ENCODE results near the gene LNP1. TPM values are rescaled to one million over a fixed set of nuclear protein-coding genes. Genes with fewer than 3 reads are reported as not detected.

Gene LNP1
- total and polyA plus RNA-seq, 2 of the 8 experiments (the other 6 are each of a cell fraction or from before 2014, with no cell fraction given): 6.6 to 8.7 TPM

DNA sequence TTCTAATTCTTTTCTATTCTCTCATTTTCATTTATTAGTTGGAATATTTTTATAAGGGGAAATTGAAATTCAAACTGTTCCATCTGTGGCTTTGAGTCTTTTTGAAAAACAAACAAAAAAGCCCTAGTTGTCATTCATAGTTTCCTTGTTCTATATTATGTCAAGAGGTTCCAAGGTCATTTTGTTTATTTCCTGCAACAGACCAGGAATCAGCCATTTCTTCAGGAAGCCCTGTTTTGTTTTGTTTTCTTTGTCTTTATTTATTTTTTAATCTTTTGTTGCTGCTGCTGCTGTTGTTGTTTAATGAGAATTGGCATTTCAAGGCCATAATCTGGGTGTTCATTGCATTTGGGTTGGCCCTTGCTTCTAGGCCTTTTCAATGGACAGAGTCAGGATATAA lies 14.8 kb downstream of the LNP1 start (continued):
- TF ChIP-seq, protein P1, sequence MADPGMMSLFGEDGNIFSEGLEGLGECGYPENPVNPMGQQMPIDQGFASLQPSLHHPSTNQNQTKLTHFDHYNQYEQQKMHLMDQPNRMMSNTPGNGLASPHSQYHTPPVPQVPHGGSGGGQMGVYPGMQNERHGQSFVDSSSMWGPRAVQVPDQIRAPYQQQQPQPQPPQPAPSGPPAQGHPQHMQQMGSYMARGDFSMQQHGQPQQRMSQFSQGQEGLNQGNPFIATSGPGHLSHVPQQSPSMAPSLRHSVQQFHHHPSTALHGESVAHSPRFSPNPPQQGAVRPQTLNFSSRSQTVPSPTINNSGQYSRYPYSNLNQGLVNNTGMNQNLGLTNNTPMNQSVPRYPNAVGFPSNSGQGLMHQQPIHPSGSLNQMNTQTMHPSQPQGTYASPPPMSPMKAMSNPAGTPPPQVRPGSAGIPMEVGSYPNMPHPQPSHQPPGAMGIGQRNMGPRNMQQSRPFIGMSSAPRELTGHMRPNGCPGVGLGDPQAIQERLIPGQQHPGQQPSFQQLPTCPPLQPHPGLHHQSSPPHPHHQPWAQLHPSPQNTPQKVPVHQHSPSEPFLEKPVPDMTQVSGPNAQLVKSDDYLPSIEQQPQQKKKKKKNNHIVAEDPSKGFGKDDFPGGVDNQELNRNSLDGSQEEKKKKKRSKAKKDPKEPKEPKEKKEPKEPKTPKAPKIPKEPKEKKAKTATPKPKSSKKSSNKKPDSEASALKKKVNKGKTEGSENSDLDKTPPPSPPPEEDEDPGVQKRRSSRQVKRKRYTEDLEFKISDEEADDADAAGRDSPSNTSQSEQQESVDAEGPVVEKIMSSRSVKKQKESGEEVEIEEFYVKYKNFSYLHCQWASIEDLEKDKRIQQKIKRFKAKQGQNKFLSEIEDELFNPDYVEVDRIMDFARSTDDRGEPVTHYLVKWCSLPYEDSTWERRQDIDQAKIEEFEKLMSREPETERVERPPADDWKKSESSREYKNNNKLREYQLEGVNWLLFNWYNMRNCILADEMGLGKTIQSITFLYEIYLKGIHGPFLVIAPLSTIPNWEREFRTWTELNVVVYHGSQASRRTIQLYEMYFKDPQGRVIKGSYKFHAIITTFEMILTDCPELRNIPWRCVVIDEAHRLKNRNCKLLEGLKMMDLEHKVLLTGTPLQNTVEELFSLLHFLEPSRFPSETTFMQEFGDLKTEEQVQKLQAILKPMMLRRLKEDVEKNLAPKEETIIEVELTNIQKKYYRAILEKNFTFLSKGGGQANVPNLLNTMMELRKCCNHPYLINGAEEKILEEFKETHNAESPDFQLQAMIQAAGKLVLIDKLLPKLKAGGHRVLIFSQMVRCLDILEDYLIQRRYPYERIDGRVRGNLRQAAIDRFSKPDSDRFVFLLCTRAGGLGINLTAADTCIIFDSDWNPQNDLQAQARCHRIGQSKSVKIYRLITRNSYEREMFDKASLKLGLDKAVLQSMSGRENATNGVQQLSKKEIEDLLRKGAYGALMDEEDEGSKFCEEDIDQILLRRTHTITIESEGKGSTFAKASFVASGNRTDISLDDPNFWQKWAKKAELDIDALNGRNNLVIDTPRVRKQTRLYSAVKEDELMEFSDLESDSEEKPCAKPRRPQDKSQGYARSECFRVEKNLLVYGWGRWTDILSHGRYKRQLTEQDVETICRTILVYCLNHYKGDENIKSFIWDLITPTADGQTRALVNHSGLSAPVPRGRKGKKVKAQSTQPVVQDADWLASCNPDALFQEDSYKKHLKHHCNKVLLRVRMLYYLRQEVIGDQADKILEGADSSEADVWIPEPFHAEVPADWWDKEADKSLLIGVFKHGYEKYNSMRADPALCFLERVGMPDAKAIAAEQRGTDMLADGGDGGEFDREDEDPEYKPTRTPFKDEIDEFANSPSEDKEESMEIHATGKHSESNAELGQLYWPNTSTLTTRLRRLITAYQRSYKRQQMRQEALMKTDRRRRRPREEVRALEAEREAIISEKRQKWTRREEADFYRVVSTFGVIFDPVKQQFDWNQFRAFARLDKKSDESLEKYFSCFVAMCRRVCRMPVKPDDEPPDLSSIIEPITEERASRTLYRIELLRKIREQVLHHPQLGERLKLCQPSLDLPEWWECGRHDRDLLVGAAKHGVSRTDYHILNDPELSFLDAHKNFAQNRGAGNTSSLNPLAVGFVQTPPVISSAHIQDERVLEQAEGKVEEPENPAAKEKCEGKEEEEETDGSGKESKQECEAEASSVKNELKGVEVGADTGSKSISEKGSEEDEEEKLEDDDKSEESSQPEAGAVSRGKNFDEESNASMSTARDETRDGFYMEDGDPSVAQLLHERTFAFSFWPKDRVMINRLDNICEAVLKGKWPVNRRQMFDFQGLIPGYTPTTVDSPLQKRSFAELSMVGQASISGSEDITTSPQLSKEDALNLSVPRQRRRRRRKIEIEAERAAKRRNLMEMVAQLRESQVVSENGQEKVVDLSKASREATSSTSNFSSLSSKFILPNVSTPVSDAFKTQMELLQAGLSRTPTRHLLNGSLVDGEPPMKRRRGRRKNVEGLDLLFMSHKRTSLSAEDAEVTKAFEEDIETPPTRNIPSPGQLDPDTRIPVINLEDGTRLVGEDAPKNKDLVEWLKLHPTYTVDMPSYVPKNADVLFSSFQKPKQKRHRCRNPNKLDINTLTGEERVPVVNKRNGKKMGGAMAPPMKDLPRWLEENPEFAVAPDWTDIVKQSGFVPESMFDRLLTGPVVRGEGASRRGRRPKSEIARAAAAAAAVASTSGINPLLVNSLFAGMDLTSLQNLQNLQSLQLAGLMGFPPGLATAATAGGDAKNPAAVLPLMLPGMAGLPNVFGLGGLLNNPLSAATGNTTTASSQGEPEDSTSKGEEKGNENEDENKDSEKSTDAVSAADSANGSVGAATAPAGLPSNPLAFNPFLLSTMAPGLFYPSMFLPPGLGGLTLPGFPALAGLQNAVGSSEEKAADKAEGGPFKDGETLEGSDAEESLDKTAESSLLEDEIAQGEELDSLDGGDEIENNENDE (IDR thresholded peaks at IDR 0.05; ENCODE audit: insufficient replicate concordance, low read length): no peak
- TF ChIP-seq RAD21 (IDR thresholded peaks at IDR 0.05 in 1 of 2, conservative IDR thresholded peaks at IDR 0.05 in 1 of 2; ENCODE audit: low read depth in 2 of 2, low read length in 2 of 2) (no peak), SP1 (IDR thresholded peaks at IDR 0.05; ENCODE audit: low read depth, low read length) (no peak), SIX5 (IDR thresholded peaks at IDR 0.05; ENCODE audit: low read depth, low read length) (no peak), SAP30 (IDR thresholded peaks at IDR 0.05; ENCODE audit: insufficient read depth, insufficient replicate concordance, low read length) (no peak), MAFK (IDR thresholded peaks at IDR 0.05; ENCODE audit: low read depth, low read length) (no peak)
- TF ChIP-seq, protein P2, sequence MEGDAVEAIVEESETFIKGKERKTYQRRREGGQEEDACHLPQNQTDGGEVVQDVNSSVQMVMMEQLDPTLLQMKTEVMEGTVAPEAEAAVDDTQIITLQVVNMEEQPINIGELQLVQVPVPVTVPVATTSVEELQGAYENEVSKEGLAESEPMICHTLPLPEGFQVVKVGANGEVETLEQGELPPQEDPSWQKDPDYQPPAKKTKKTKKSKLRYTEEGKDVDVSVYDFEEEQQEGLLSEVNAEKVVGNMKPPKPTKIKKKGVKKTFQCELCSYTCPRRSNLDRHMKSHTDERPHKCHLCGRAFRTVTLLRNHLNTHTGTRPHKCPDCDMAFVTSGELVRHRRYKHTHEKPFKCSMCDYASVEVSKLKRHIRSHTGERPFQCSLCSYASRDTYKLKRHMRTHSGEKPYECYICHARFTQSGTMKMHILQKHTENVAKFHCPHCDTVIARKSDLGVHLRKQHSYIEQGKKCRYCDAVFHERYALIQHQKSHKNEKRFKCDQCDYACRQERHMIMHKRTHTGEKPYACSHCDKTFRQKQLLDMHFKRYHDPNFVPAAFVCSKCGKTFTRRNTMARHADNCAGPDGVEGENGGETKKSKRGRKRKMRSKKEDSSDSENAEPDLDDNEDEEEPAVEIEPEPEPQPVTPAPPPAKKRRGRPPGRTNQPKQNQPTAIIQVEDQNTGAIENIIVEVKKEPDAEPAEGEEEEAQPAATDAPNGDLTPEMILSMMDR (IDR thresholded peaks at IDR 0.05; ENCODE audit: control extremely low read depth in 1 of 3, insufficient read depth in 1 of 3, low read depth in 1 of 3, low read length in 3 of 3): no peak
- TF ChIP-seq, protein P3, sequence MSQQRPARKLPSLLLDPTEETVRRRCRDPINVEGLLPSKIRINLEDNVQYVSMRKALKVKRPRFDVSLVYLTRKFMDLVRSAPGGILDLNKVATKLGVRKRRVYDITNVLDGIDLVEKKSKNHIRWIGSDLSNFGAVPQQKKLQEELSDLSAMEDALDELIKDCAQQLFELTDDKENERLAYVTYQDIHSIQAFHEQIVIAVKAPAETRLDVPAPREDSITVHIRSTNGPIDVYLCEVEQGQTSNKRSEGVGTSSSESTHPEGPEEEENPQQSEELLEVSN (IDR thresholded peaks at IDR 0.05): no peak
